Hepatocyte (in vitro differentiated cells): Measurements from ENCODE around the gene DMRT1.

Experiments used
- EZH2 ChIP-seq: fragments of 200-600 bp; sonication (generic); IDR thresholded peaks from 2 replicates; pipeline ENCODE4 v1.6.1; 2016; ENCODE audit warnings: antibody characterized with exemption, mild to moderate bottlenecking, borderline replicate concordance
- TF ChIP-seq, protein P1 (sequence below): fragments of 200-600 bp; sonication (generic); IDR thresholded peaks from 2 replicates; pipeline ENCODE4 v1.5.1; 2016; ENCODE audit warnings: antibody characterized with exemption, mild to moderate bottlenecking; ENCODE audit not compliant: poor library complexity

DNA sequence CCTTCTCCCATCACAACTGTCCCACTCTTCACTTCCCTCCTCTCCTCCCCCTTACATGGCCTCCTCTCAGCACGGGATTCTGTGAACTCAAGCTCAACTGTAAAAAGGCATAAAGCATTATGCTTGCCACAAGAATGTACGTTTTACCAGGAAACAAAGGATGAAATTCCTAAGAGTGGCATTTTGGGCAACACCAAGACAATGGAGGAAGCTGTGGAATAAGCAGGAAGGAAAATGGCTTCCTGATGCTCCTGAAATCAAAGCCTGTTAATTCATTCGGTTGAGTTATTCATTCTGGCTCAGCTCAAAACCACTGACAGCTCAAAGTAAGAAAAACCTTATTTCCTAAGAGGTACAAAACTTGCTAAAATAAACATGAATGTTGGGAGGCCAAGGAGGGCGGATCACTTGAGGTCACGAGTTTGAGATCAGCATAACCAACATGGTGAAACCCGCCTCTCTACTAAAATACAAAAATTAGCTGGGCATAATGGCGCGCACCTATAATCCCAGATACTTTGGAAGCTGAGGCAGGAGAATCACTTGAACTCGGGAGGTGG, 40.8 kb upstream of the DMRT1 start:
- no peak for TF ChIP-seq EZH2
- TF ChIP-seq, protein P1, sequence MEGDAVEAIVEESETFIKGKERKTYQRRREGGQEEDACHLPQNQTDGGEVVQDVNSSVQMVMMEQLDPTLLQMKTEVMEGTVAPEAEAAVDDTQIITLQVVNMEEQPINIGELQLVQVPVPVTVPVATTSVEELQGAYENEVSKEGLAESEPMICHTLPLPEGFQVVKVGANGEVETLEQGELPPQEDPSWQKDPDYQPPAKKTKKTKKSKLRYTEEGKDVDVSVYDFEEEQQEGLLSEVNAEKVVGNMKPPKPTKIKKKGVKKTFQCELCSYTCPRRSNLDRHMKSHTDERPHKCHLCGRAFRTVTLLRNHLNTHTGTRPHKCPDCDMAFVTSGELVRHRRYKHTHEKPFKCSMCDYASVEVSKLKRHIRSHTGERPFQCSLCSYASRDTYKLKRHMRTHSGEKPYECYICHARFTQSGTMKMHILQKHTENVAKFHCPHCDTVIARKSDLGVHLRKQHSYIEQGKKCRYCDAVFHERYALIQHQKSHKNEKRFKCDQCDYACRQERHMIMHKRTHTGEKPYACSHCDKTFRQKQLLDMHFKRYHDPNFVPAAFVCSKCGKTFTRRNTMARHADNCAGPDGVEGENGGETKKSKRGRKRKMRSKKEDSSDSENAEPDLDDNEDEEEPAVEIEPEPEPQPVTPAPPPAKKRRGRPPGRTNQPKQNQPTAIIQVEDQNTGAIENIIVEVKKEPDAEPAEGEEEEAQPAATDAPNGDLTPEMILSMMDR: no peak
